Panc1 (cell line): ENCODE results near the gene CEP170. TPM values are rescaled to one million over a fixed set of nuclear protein-coding genes. Genes with fewer than 3 reads are reported as not detected.
"Not testable (repeated sequence)": the region's sequence is repeated elsewhere in the genome, so short reads cannot be mapped to it uniquely, and the experiment has no call there.

Source experiments
- ATAC-seq: fragments of 200-7000 bp; cut with Tn5 transposase; 2 replicates; pipeline ENCODE4 v1.9.1; 2020; ENCODE audit warnings: mild to moderate bottlenecking, moderate library complexity
- BruUV-seq: library from RNA; stranded (reverse); fragments of 400-500 nt; replicated peaks from 2 replicates; lab custom pipeline; 2021; lab: Mats Ljungman, UMichigan
- CTCF ChIA-PET: fragments of 300-600 bp; sonication (Branson Sonifier 250); formaldehyde crosslinking; loops from one replicate; lab custom pipeline; 2022; ENCODE audit warnings: antibody characterized with exemption; lab: Charles Lee
- POLR2A ChIA-PET: fragments of 300-600 bp; sonication (Branson Sonifier 250); formaldehyde crosslinking; loops from one replicate; lab custom pipeline; 2022; ENCODE audit warnings: antibody characterized with exemption; lab: Charles Lee
- DNase-seq: peaks from one replicate; pipeline ENCODE4 v3.0.0-alpha.2; 2010; ENCODE audit warnings: low read depth, low spot score
- H3K27ac ChIP-seq: 2 replicates; pipeline ENCODE4 v1.5.1; 2011; ENCODE audit warnings: mild to moderate bottlenecking, low read length, inconsistent platforms
- H3K27me3 ChIP-seq: fragments of 200-500 bp; sonication (Bioruptor generic); 2 replicates; pipeline ENCODE4 v1.6.0; 2014; ENCODE audit warnings: low read length, inconsistent platforms; ENCODE audit not compliant: control insufficient read depth, insufficient read depth
- H3K36me3 ChIP-seq: fragments of 200-500 bp; sonication (Bioruptor generic); 2 replicates; pipeline ENCODE4 v1.5.1; 2014; ENCODE audit warnings: inconsistent platforms, mild to moderate bottlenecking, low read length, moderate library complexity; ENCODE audit not compliant: control insufficient read depth, insufficient read depth
- H3K4me1 ChIP-seq: 2 replicates; pipeline ENCODE4 v1.5.1; 2011; ENCODE audit warnings: inconsistent platforms, mild to moderate bottlenecking, low read length, moderate library complexity; ENCODE audit not compliant: control insufficient read depth, insufficient read depth
- H3K4me3 ChIP-seq, 2 experiments: 2 replicates each; pipeline ENCODE4 v1.5.1; 2011 to 2012; ENCODE audit warnings: low read depth in 2 of 2, low read length in 2 of 2, mild to moderate bottlenecking in 2 of 2, inconsistent platforms in 1 of 2, moderate library complexity in 1 of 2
- H3K9me3 ChIP-seq: fragments of 200-500 bp; sonication (Bioruptor generic); 2 replicates; pipeline ENCODE4 v1.5.1; 2014; ENCODE audit warnings: low read depth, mild to moderate bottlenecking, inconsistent platforms, low read length, moderate library complexity; ENCODE audit not compliant: control insufficient read depth, insufficient read depth
- in situ Hi-C: cut with HindIII; loops from 2 replicates; pipeline ENCODE4 v1.10.0; 2016; ENCODE audit warnings: low sequenced_read_pairs, low pct_unique_long_range_greater_than_20kb
- intact Hi-C: fragments of 100-400 bp; cut with micrococcal nuclease; formaldehyde crosslinking; loops from one replicate; pipeline ENCODE4 v1.10.0; 2022; ENCODE audit not compliant: unreplicated experiment
- total RNA-seq: library from RNA; stranded (reverse); gene quantifications from one replicate; pipeline ENCODE4 v1.2.1, GENCODE V29; 2021; ENCODE audit not compliant: unreplicated experiment

CEP170 gene
- total RNA-seq, 1 experiment from 2014 or later: 89.3 TPM

DNA sequence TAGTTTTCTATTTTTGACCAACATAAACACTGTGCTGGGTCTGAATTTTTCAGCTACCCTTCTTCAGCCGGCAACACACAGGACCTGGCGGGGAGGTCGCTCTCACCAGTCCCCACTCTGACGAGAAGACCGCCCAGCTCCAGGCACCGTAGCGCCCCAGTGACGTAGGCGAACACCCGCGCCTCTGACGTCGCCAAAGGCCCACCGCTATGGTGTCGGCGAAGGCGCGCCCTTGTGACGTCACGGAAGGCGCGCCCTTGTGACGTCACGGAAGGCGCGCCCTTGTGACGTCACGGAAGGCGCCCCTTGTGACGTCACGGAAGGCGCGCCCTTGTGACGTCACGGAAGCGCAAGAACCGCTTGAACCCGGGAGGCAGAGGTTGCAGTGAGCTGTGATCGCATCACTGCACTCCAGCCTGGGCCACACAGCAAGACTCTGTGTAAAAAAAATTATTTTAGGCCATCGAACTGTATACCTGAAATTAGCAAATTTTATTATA, 153.5 kb downstream of the CEP170 start:
- BruUV-seq, H3K4me1 ChIP-seq, intact Hi-C loops, H3K27me3 ChIP-seq, H3K9me3 ChIP-seq, H3K4me3 ChIP-seq, in situ Hi-C loops, H3K36me3 ChIP-seq, CTCF ChIA-PET, DNase-seq, POLR2A ChIA-PET, ATAC-seq, H3K27ac ChIP-seq: not testable (repeated sequence)

DNA sequence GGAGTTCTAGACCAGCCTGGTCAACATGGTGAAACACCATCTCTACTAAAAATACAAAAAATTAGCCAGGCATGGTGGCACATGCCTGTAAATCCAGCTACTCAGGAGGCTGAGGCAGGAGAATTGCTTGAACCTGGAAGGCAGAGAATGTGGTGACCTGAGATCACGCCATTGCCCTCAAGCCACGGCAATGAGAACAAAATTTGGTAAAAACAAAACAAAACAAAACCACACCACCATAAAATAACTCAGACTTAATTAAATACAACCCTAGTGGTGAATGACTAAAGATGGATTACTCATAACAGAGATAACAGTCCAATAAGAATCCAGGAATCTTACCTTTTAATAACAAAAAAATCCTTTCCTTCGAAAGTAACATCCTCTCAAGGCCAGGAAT, 167.7 kb downstream of the CEP170 start:
- H3K4me3 ChIP-seq, POLR2A ChIA-PET: not testable (repeated sequence)

More for the DNA sequence above, 167.7 kb downstream of the CEP170 start:
- H3K27me3 ChIP-seq, H3K9me3 ChIP-seq, H3K27ac ChIP-seq, DNase-seq, H3K4me1 ChIP-seq, in situ Hi-C loops, ATAC-seq, H3K36me3 ChIP-seq, BruUV-seq, CTCF ChIA-PET, intact Hi-C loops: not testable (repeated sequence)

Other genes starting within 250 kb of the CEP170 start
- 14.0 TPM for gene SDCCAG8, start 760 bp upstream of the CEP170 start, total RNA-seq